GM19372 (cell line): Measurements from ENCODE around the gene MTX1.
"Not testable (repeated sequence)": the region's sequence is repeated elsewhere in the genome, so short reads cannot be mapped to it uniquely, and the experiment has no call there.

Source experiments
- ATAC-seq: cut with Tn5 transposase; IDR thresholded peaks from one replicate; pipeline ENCODE4 v1.9.1; 2021; ENCODE audit warnings: mild to moderate bottlenecking, low read depth, moderate library complexity; ENCODE audit not compliant: unreplicated experiment

MTX1 gene

GRCh38 chr1:155205969-155206593 is 2.4 kb upstream of the MTX1 start:
- no peak for ATAC-seq

GRCh38 chr1:155206891-155207805 is 1.3 kb upstream of the MTX1 start:
- ATAC-seq = no peak

GRCh38 chr1:155207806-155208540 is 522 bp upstream of the MTX1 start, which contains the start of gene THBS3:
Gene THBS3, minus strand, starts transcription at chr1:155207897. Its CDS starts 21 bp downstream, at chr1:155207876.
- ATAC-seq = no peak

DNA sequence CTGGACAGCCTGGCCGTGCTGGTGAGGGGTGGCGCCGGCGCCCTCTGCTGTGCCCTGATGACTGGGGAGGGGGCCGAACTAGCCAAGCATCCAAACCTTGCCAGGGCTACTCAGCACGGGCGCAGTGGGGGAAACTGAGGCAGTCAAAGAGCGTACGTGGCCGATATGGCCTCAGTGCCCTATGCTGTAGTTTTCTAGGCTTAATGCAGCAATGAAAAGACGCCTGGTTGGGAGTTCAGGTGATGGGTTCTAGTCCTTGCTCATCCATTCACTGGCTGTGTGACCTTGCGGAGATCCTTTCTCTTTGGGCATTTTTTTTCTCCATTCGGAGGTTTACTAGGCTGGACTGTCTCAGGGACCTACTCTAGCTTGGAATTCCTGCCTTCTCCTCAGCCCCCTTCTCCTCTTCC is 822 bp downstream of the MTX1 start:
- no peak for ATAC-seq

GRCh38 chr1:155210314-155211104 is 2.0 kb downstream of the MTX1 start:
- ATAC-seq = no peak

DNA sequence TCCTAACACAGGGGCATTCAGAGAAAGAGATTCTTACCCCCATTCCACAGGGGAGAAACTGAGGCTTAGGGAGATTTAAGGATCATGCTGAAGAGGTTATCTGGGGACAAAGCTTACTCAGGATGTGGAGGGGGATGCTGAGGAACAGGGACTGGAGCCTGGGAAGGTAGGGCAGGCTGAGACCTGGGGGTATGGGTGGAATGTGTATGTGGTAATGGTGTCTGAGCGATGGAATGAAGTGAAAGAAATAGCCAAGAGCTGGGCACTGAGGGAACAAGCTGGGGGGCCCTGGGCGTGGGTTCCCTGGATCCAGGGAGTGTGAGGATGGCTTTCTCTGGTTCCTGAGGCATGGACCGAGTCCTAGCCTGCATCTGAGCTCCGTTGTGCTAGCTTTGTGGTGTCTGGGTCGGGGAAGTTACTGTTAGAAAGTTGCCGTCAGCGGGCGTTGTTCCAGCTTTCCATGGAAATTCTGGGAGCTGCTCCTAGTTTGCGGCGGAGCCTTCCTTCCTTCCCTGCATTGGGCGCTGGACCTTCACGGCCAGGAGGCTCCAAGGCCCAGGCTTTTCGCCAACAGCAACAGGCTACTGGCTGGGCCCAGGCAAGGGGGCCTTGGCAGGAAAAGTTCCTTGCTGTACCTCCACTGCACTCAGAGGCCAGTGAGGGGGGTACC is 3.0 kb downstream of the MTX1 start:
- not testable (repeated sequence) for ATAC-seq

GRCh38 chr1:155212051-155212440 is 3.6 kb downstream of the MTX1 start:
- not testable (repeated sequence) for ATAC-seq

- ATAC-seq = not testable (repeated sequence)
These were observed 6.2 kb downstream of the MTX1 start for GRCh38 chr1:155214702-155215101.

- no peak for ATAC-seq
These were observed 10.5 kb downstream of the MTX1 start for GRCh38 chr1:155218854-155219591.

GRCh38 chr1:155219592-155220031 is 11.1 kb downstream of the MTX1 start:
- ATAC-seq = no peak

- ATAC-seq = not testable (repeated sequence)
These were observed 11.9 kb downstream of the MTX1 start for GRCh38 chr1:155220211-155220965.

DNA sequence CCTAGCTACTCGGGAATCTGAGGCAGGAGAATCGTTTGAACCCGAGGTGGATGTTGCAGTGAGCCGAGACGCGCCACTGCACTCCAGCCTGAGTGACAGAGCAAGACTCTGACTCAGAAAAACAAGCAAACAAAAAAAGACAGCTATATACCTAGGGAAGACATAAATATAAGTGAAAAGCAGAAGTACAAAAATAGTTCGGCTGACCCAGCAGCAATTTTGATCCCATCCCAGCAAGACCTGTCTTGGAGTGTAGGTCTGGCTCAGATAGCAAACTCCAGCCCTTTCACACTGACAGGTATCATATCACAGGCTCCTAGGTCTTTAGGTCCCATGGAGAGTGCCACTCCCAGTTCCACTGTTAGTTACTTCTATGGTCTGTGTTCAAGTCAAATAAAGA is 14.6 kb downstream of the MTX1 start:
- ATAC-seq = no peak

- ATAC-seq = not testable (repeated sequence)
These were observed 16.9 kb downstream of the MTX1 start for GRCh38 chr1:155225404-155225759.

DNA sequence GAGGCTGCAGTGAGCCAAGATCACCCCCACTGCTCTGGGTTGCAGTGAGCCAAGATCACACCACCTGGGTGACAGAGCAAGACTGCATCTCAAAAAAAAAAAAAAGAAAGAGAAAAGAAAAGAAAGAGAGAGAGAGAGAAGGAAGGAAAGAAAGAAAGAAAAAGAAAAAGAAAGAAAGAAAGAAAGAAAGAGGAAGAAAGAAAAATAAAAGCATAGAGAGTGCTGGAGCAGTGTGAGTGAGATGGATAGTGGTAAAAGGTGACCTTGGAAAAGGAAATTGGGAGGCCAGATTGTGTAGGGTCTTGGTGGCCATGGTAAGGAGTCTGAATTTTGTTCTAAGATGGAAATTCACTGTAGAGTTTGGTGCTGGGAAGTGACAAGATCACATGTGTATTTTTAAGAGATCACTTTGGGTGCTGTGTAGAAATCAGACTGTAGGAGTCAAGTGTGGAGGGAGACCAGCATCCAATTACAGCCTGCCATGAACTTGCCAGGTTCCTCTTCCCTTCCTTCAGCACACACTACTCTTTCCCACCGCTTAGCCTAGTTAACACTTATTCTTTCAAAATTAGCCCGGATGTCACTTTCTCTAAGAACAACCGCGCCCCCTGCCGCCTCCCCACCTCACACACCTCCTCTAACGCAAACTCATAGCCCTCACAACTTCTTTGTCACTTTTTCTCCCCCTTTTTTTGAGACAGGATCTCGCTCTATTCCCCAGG is 17.9 kb downstream of the MTX1 start:
- ATAC-seq = no peak

DNA sequence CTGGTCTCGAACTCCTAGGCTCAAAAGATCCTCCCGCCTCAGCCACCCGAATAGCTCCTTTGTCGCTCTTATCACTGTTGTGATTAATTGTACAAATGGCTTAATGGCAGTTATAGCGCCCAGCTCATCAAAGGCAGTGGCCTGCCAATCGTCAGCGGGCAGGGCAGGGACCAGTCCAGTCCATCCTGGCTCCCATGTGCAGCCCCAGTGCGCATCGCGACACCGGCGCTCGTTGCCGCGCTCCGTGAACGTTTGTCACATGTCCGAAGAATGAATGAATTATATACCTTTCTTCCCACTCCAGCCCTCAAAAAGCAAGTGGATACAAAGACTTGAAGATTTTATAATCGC is 18.4 kb downstream of the MTX1 start:
- ATAC-seq = no peak

DNA sequence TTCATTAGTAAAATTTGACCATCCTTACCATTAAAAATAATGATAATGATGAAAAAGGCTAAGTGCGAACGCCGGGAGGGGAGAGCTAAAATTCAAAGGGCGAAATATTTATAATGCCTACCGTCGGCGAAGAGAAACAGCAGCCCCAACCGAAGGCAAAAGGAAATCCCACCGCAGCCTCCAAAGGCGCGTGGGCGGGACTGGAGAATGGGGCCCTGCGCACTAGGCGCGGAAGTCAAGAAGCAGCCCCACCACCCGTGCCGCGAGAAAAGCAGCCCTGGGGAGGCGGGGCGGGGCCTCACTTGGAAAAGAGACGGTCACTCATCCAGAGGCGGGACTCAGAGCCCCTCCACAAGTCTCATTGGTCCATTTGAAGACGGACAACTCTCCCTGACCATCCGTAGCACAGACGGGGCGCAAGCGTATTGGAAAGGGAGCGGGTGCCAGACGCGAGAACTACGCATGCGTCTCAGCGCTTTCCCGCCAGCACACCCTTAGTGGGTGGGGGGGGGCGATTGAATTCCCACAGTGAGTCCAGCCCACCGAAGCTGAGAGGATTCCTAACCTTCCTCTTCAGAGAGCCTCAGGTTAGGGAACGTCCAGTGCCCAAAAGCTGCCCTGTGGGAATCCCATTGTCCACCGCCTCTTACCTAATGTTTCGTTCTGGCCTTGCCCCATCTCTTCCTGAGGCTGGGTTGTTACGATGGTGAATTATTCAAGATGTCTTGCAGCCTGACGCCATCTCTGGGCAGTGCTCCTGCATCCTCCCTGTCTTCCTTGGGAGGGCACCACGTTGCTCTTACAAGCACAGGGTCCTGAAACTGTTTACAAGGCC is 19.0 kb downstream of the MTX1 start:
- ATAC-seq = peak; percentile 91

DNA sequence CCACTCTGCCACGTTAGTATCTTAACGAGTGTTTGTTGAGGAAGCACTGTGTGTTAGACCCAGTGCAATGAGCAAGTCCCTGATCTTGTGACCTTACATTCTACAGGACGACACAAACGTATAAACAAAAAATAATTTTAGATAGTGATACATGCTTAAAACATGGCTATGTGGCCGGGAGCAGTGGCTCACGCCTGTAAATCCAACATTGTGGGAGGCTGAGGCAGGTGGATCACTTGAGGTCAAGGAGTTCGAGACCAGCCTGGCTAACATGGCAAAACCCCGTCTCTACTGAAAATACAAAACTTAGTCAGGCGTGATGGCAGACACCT is 19.6 kb downstream of the MTX1 start:
- no peak for ATAC-seq
